ENCODE results near the gene CARMIL1. TPM values are rescaled to one million over a fixed set of nuclear protein-coding genes. Genes with fewer than 3 reads are reported as not detected.
"Not testable (repeated sequence)": the region's sequence is repeated elsewhere in the genome, so short reads cannot be mapped to it uniquely, and the experiment has no call there.

CARMIL1 gene
- total RNA-seq, 2 donors from 2014 or later, result 28.7 to 31.6 TPM

- no peak overlapping the region for H3K9ac ChIP-seq (ENCODE audit: extremely low read depth, low read length, poor library complexity, severe bottlenecking)
- Mint-ChIP-seq H3K36me3 (ENCODE audit: low read depth) (peaks cover 38% of the 10 kb centered on the region), H3K27me3 (ENCODE audit: insufficient read depth) (no peaks in the 10 kb centered on the region), H3K27ac (no peak overlapping the region), H3K4me3 (no peak overlapping the region), H3K9me3 (peaks cover 8% of the 10 kb centered on the region), H3K4me1 (no peaks in the 10 kb centered on the region)
- H3K27ac ChIP-seq (ENCODE audit: low read depth, low read length), result no peak overlapping the region
- H3K4me1 ChIP-seq (ENCODE audit: control insufficient read depth, insufficient read depth, low read length), result no peaks in the 10 kb centered on the region
- TF ChIP-seq CTCF (conservative IDR thresholded peaks at IDR 0.05), result no peak
- H3K36me3 ChIP-seq (ENCODE audit: control insufficient read depth, insufficient read depth, low read length), result peaks cover 28% of the 10 kb centered on the region
- no peak for DNase-seq
- H3K4me3 ChIP-seq (ENCODE audit: low read length), result no peak overlapping the region
- no peaks in the 10 kb centered on the region for H3K9me3 ChIP-seq (ENCODE audit: control insufficient read depth, low read length)
- no peaks in the 10 kb centered on the region for H3K27me3 ChIP-seq (ENCODE audit: control insufficient read depth, insufficient read depth, low read length, poor library complexity, severe bottlenecking)
These were observed 303.9 kb downstream of the CARMIL1 start for GRCh38 chr6:25583099-25583498.

GRCh38 chr6:25583906-25584305 lies 304.7 kb downstream of the CARMIL1 start:
- Histone ChIP-seq H3K9ac (ENCODE audit: extremely low read depth, low read length, poor library complexity, severe bottlenecking) (no peak overlapping the region), H3K27ac (ENCODE audit: low read depth, low read length) (no peak overlapping the region), H3K9me3 (ENCODE audit: control insufficient read depth, low read length) (no peaks in the 10 kb centered on the region), H3K4me3 (ENCODE audit: low read length) (no peak overlapping the region), H3K36me3 (ENCODE audit: control insufficient read depth, insufficient read depth, low read length) (peaks cover 36% of the 10 kb centered on the region), H3K4me1 (ENCODE audit: control insufficient read depth, insufficient read depth, low read length) (no peaks in the 10 kb centered on the region), H3K27me3 (ENCODE audit: control insufficient read depth, insufficient read depth, low read length, poor library complexity, severe bottlenecking) (no peaks in the 10 kb centered on the region)
- Mint-ChIP-seq H3K9me3 (peaks cover 8% of the 10 kb centered on the region), H3K36me3 (ENCODE audit: low read depth) (peaks cover 45% of the 10 kb centered on the region), H3K27ac (no peak overlapping the region), H3K4me3 (no peak overlapping the region), H3K4me1 (no peaks in the 10 kb centered on the region), H3K27me3 (ENCODE audit: insufficient read depth) (no peaks in the 10 kb centered on the region)
- 98 to 100% methylated on average over 1 to 3 of the region's 3 CpGs for WGBS, 2 experiments (ENCODE audit: insufficient coverage in 1 of 2, insufficient read length in 1 of 2)
- DNase-seq, result no peak
- no peak for TF ChIP-seq CTCF (conservative IDR thresholded peaks at IDR 0.05)

GRCh38 chr6:25585225-25585624 lies 306.1 kb downstream of the CARMIL1 start:
- no peak overlapping the region for H3K4me3 ChIP-seq (ENCODE audit: low read length)
- H3K27me3 ChIP-seq (ENCODE audit: control insufficient read depth, insufficient read depth, low read length, poor library complexity, severe bottlenecking), result no peaks in the 10 kb centered on the region
- WGBS, 2 experiments (ENCODE audit: insufficient coverage in 1 of 2, insufficient read length in 1 of 2), result 90 to 96% methylated on average over 2 to 4 of the region's 4 CpGs
- peaks cover 8% of the 10 kb centered on the region for H3K9me3 Mint-ChIP-seq
- no peak overlapping the region for H3K4me3 Mint-ChIP-seq
- no peaks in the 10 kb centered on the region for H3K4me1 Mint-ChIP-seq
- no peaks in the 10 kb centered on the region for H3K4me1 ChIP-seq (ENCODE audit: control insufficient read depth, insufficient read depth, low read length)
- no peak for DNase-seq
- no peak for TF ChIP-seq CTCF (conservative IDR thresholded peaks at IDR 0.05)
- H3K9me3 ChIP-seq (ENCODE audit: control insufficient read depth, low read length), result no peaks in the 10 kb centered on the region
- H3K36me3 ChIP-seq (ENCODE audit: control insufficient read depth, insufficient read depth, low read length), result peaks cover 39% of the 10 kb centered on the region
- H3K9ac ChIP-seq (ENCODE audit: extremely low read depth, low read length, poor library complexity, severe bottlenecking), result no peak overlapping the region
- H3K27ac ChIP-seq (ENCODE audit: low read depth, low read length), result no peak overlapping the region
- H3K36me3 Mint-ChIP-seq (ENCODE audit: low read depth), result peaks cover 55% of the 10 kb centered on the region
- H3K27ac Mint-ChIP-seq, result no peak overlapping the region
- no peaks in the 10 kb centered on the region for H3K27me3 Mint-ChIP-seq (ENCODE audit: insufficient read depth)

GRCh38 chr6:25586119-25586518 lies 306.9 kb downstream of the CARMIL1 start:
- H3K27ac ChIP-seq (ENCODE audit: low read depth, low read length); H3K27me3 ChIP-seq (ENCODE audit: control insufficient read depth, insufficient read depth, low read length, poor library complexity, severe bottlenecking); H3K4me3 ChIP-seq (ENCODE audit: low read length); H3K4me1 Mint-ChIP-seq; H3K9ac ChIP-seq (ENCODE audit: extremely low read depth, low read length, poor library complexity, severe bottlenecking); H3K27ac Mint-ChIP-seq; H3K27me3 Mint-ChIP-seq (ENCODE audit: insufficient read depth); H3K4me3 Mint-ChIP-seq; DNase-seq; H3K4me1 ChIP-seq (ENCODE audit: control insufficient read depth, insufficient read depth, low read length); H3K9me3 ChIP-seq (ENCODE audit: control insufficient read depth, low read length); H3K9me3 Mint-ChIP-seq: not testable (repeated sequence)
- H3K36me3 Mint-ChIP-seq (ENCODE audit: low read depth), result peaks cover 53% of the 10 kb centered on the region
- WGBS, 2 experiments (ENCODE audit: insufficient coverage in 1 of 2, insufficient read length in 1 of 2), result 95 to 100% methylated on average over 1 to 30 of the region's 30 CpGs
- H3K36me3 ChIP-seq (ENCODE audit: control insufficient read depth, insufficient read depth, low read length), result peaks cover 36% of the 10 kb centered on the region

Data from endodermal cell (in vitro differentiated cells).